ENCODE results near the gene LAX1.
"Not testable (repeated sequence)": the region's sequence is repeated elsewhere in the genome, so short reads cannot be mapped to it uniquely, and the experiment has no call there.

LAX1 gene

DNA sequence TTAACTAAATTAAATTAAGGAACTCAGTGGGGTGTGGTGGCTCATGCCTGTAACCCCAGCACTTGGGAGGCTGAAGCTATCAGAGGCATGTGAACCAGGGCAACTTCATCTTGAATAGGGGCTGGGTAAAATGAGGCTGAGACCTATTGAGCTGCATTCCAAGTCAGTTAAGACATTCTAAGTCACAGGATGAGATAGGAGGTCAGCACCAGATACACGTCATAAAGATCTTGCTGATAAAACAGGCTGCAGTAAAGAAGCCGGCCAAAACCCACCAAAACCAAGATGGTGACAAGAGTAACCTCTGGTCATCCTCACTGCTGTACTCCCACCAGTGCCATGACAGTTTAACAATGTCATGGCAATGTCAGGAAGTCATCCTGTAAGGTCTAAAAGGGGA, 6.2 kb upstream of the LAX1 start:
- H3K27me3 Mint-ChIP-seq, H3K36me3 Mint-ChIP-seq, H3K27ac Mint-ChIP-seq: not testable (repeated sequence)

DNA sequence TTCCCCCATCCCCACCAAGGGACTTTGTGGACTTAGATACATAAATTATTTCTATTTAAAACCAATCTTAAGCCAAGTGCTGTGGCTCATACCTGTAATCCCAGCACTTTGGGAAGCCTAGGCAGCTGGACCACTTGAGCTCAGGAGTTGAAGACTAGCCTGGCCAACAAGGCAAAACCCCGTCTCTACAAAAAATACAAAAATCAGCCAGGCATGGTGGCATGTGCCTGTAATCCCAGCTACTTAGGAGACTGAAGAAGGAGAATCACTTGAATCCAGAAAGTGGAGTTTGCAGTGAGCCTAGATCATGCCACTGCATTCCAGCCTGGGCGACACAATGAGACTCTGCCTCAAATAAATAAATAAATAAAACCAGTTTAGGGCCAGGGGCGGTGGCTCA, 4.5 kb upstream of the LAX1 start:
- no peaks in the 10 kb centered on the region for H3K27me3 Mint-ChIP-seq
- H3K9me3 Mint-ChIP-seq, result no peaks in the 10 kb centered on the region
- peaks cover 41% of the 10 kb centered on the region for H3K4me1 Mint-ChIP-seq
- H3K27ac Mint-ChIP-seq, result peak overlapping the region; percentile 46
- no peak overlapping the region for H3K4me3 Mint-ChIP-seq
- peaks cover 2% of the 10 kb centered on the region for H3K36me3 Mint-ChIP-seq

More for the DNA sequence above, 6.2 kb upstream of the LAX1 start:
- not testable (repeated sequence) for H3K9me3 Mint-ChIP-seq, H3K4me3 Mint-ChIP-seq
- H3K4me1 Mint-ChIP-seq, result peaks cover 38% of the 10 kb centered on the region

GRCh38 chr1:203761958-203762357, 3.0 kb upstream of the LAX1 start:
- H3K9me3 Mint-ChIP-seq, H3K36me3 Mint-ChIP-seq, H3K27me3 Mint-ChIP-seq, H3K4me3 Mint-ChIP-seq: not testable (repeated sequence)
- Mint-ChIP-seq H3K4me1 (peaks cover 36% of the 10 kb centered on the region), H3K27ac (peak overlapping the region; percentile 35)

DNA sequence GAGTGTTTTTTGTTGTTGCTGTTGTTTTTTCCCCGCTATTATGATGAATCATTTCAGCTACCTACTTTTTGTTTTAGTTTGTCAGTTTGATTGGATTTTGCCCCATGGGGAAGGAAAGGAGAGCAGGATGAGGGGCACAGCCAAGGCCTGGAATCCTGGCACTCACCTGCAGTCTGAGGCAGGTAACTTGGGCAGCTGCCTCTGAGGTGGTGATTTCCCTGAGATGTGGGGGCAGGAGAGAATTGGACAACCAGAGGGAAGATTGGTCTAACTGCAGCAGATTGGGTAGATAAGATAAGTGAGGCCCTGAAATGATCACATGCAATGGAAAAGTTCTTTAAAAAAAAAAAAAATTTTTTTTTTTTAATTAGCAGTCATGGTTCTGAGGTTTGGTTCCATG, 1.5 kb upstream of the LAX1 start:
- H3K27ac Mint-ChIP-seq, result peak overlapping the region; percentile 97
- H3K4me3 Mint-ChIP-seq, result peak overlapping the region; percentile 81
- H3K36me3 Mint-ChIP-seq, result peaks cover 5% of the 10 kb centered on the region
- peaks cover 45% of the 10 kb centered on the region for H3K4me1 Mint-ChIP-seq
- no peaks in the 10 kb centered on the region for H3K27me3 Mint-ChIP-seq
- no peaks in the 10 kb centered on the region for H3K9me3 Mint-ChIP-seq

DNA sequence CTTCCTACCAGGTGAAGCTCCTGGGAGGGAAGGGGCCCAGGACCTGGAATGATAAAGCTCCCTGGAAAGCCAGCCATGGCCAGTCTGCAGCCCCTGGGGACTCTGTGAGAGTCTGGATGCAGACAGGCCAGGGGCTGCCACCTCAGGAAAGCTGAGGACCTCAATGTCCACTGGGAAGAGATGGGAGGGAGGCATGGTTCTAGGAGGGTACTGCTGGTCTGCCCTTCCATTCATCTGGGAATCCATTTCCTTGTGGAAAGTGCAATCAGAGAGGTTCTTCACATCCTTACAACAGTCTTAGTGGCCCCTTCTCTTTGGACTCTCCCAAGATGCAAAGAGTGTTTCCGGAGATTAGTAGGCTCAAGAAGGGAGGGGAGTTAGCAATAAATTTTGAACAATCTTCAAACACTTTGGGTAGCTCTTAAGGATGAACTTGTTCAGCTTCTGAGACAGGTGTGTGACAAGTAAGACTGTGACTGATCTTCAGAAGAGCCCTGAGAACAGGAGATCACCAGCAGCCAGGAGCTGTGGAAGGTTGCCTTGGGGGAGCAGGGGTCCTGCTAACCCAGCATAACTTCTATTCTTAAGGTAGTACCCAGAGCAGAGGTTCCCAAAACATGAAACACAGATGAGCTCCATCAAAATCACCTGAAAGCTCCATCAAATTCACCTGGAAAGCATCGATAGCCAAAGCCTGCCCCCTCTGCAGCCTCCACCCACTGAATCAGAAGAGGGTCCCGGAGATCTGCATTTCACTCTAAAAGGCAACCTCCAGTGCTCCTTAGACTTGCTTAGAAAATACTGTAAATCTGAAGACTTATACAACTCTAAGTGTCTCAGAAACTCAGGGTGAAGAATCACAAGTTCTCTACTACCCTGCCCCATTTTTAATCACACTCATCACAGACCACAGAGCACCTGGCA, 616 bp upstream of the LAX1 start:
- H3K27ac Mint-ChIP-seq, result peak overlapping the region; percentile 98
- no peaks in the 10 kb centered on the region for H3K27me3 Mint-ChIP-seq
- no peaks in the 10 kb centered on the region for H3K9me3 Mint-ChIP-seq
- H3K4me3 Mint-ChIP-seq, result peak overlapping the region; percentile 90
- peaks cover 9% of the 10 kb centered on the region for H3K36me3 Mint-ChIP-seq
- H3K4me1 Mint-ChIP-seq, result peaks cover 54% of the 10 kb centered on the region

DNA sequence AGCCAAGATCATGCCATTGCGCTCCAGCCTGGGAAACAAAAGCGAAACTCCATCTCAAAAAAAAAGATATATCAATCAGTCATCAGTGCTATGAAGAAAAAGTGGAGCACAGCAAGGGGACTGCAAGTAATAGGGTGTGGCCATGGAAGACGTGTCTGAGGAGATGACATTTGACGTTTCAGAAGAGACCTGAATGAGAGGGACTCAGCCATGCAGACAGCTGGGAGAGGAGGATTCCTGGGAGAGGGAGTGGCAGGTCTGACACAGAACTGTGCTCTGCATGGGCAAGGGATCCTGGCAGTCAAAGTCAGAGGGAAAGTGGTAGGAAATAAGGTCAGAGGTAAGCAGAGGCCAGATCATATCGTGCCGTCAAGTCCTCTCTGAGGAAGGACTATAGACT, 3.3 kb downstream of the LAX1 start:
- Mint-ChIP-seq H3K4me3 (peak overlapping the region; percentile 68), H3K27ac (peak overlapping the region; percentile 84), H3K9me3 (no peaks in the 10 kb centered on the region), H3K27me3 (no peaks in the 10 kb centered on the region), H3K4me1 (peaks cover 52% of the 10 kb centered on the region), H3K36me3 (peaks cover 17% of the 10 kb centered on the region)

DNA sequence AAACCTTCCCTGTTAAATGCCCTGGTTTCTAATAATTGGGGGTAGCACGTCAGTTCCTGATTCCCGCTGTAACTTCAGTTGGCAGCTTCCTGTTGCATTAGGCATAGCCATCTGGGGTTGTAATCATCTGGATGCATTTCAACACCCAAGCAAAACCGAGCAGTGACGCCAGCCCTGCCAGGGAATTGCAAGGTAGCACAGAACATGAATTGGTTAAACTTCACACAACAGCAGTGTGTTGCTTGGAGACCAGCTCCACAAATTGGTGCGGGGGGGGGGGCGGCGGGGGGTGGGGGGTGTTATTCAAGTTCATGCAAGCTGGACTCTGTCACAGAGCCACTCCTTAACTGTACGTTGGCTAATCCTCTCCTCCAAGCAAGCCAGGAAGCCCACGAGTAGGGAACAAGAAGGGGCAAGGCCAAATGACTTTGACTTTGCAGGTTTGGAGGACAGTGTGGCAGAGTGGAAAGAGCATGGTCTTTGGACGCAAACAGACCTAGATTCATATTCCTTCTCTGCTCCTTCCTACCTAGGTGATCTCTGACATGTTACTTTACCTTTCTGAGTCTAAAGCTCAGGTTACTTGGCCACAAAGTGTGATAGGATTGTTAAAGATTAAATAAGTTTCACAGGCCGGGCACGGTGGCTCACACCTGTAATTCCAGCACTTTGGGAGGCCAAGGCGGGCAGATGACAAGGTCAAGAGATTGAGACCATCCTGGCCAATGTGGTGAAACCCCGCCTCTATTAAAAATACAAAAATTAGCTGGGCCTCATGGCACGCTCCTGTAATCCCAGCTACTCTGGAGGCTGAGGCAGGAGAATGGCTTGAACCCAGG, 4.7 kb downstream of the LAX1 start:
- peaks cover 22% of the 10 kb centered on the region for H3K36me3 Mint-ChIP-seq
- H3K4me3 Mint-ChIP-seq, result no peak overlapping the region
- no peaks in the 10 kb centered on the region for H3K9me3 Mint-ChIP-seq
- H3K27me3 Mint-ChIP-seq, result no peaks in the 10 kb centered on the region
- H3K27ac Mint-ChIP-seq, result peak overlapping the region; percentile 91
- peaks cover 41% of the 10 kb centered on the region for H3K4me1 Mint-ChIP-seq

- peak overlapping the region; percentile 12 for H3K27ac Mint-ChIP-seq
- H3K9me3 Mint-ChIP-seq, result no peaks in the 10 kb centered on the region
- no peak overlapping the region for H3K4me3 Mint-ChIP-seq
- H3K36me3 Mint-ChIP-seq, result peaks cover 29% of the 10 kb centered on the region
- no peaks in the 10 kb centered on the region for H3K27me3 Mint-ChIP-seq
- H3K4me1 Mint-ChIP-seq, result peaks cover 42% of the 10 kb centered on the region
Observed at GRCh38 chr1:203771901-203772301, 6.9 kb downstream of the LAX1 start.

DNA sequence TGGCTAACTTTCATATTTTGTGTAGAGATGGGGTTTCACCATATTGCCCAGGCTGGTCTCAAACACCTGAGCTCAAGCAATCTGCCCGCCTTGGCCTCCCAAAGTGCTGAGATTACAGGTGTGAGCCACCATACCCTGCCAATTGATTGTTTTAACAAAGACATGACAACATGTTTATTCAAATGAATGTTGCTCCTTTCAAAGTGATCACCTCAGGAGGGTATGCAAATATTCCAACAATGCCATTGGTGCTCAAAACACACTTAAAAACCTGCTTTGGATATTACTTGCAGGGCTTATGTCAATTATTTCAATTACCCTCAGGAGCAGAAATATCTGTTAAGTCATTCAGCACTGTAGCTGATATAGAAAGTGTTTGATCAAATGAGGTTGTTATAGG, 7.9 kb downstream of the LAX1 start:
- no peaks in the 10 kb centered on the region for H3K27me3 Mint-ChIP-seq
- peaks cover 48% of the 10 kb centered on the region for H3K4me1 Mint-ChIP-seq
- H3K27ac Mint-ChIP-seq, result no peak overlapping the region
- H3K4me3 Mint-ChIP-seq, result no peak overlapping the region
- peaks cover 29% of the 10 kb centered on the region for H3K36me3 Mint-ChIP-seq
- H3K9me3 Mint-ChIP-seq, result no peaks in the 10 kb centered on the region

- peaks cover 23% of the 10 kb centered on the region for H3K4me1 Mint-ChIP-seq
- H3K4me3 Mint-ChIP-seq, result no peak overlapping the region
- H3K36me3 Mint-ChIP-seq, result peaks cover 13% of the 10 kb centered on the region
- no peaks in the 10 kb centered on the region for H3K27me3 Mint-ChIP-seq
- no peak overlapping the region for H3K27ac Mint-ChIP-seq
- H3K9me3 Mint-ChIP-seq, result no peaks in the 10 kb centered on the region
Observed at GRCh38 chr1:203776636-203777035, 11.7 kb downstream of the LAX1 start.

- H3K36me3 Mint-ChIP-seq, result peaks cover 13% of the 10 kb centered on the region
- H3K9me3 Mint-ChIP-seq, result no peaks in the 10 kb centered on the region
- H3K4me3 Mint-ChIP-seq, result no peak overlapping the region
- peak overlapping the region; percentile 62 for H3K27ac Mint-ChIP-seq
- peaks cover 23% of the 10 kb centered on the region for H3K4me1 Mint-ChIP-seq
- H3K27me3 Mint-ChIP-seq, result no peaks in the 10 kb centered on the region
Observed at GRCh38 chr1:203777596-203777995, 12.6 kb downstream of the LAX1 start.

- no peak overlapping the region for H3K27ac Mint-ChIP-seq
- no peaks in the 10 kb centered on the region for H3K27me3 Mint-ChIP-seq
- H3K4me3 Mint-ChIP-seq, result no peak overlapping the region
- H3K4me1 Mint-ChIP-seq, result peaks cover 23% of the 10 kb centered on the region
- H3K36me3 Mint-ChIP-seq, result peaks cover 13% of the 10 kb centered on the region
- H3K9me3 Mint-ChIP-seq, result no peaks in the 10 kb centered on the region
Observed at GRCh38 chr1:203778146-203778545, 13.2 kb downstream of the LAX1 start.

- no peaks in the 10 kb centered on the region for H3K27me3 Mint-ChIP-seq
- no peak overlapping the region for H3K27ac Mint-ChIP-seq
- H3K4me3 Mint-ChIP-seq, result no peak overlapping the region
- H3K9me3 Mint-ChIP-seq, result no peaks in the 10 kb centered on the region
- H3K4me1 Mint-ChIP-seq, result peaks cover 23% of the 10 kb centered on the region
- peaks cover 11% of the 10 kb centered on the region for H3K36me3 Mint-ChIP-seq
Observed at GRCh38 chr1:203778789-203779188, 13.8 kb downstream of the LAX1 start.

DNA sequence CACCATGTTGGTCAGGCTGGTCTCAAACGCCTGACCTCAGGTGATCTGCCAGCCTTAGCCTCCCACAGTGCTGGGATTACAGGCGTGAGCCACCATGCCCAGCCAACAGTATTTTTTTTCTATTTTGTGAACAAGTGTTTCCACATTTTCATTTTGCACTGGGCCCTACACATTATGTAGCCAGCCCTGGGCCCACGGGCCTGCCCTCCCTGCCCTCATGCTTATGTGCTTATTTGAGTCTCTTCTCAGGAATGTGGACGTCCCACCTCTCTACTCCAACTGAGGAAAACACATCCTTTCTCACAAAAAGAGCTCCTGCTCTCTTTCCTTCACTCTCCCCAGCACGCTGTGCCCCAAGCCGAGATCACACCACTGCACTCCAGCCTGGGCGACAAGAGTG, 17.0 kb downstream of the LAX1 start:
- Mint-ChIP-seq H3K27me3 (no peaks in the 10 kb centered on the region), H3K36me3 (peaks cover 2% of the 10 kb centered on the region), H3K27ac (no peak overlapping the region), H3K4me3 (no peak overlapping the region), H3K4me1 (peaks cover 8% of the 10 kb centered on the region), H3K9me3 (no peaks in the 10 kb centered on the region)

GRCh38 chr1:203789966-203790365, 25.0 kb downstream of the LAX1 start:
- no peak overlapping the region for H3K4me3 Mint-ChIP-seq
- H3K4me1 Mint-ChIP-seq, result peaks cover 4% of the 10 kb centered on the region
- H3K27me3 Mint-ChIP-seq, result no peaks in the 10 kb centered on the region
- H3K36me3 Mint-ChIP-seq, result peaks cover 2% of the 10 kb centered on the region
- no peak overlapping the region for H3K27ac Mint-ChIP-seq
- H3K9me3 Mint-ChIP-seq, result no peaks in the 10 kb centered on the region

- no peaks in the 10 kb centered on the region for H3K9me3 Mint-ChIP-seq
- no peak overlapping the region for H3K27ac Mint-ChIP-seq
- H3K4me1 Mint-ChIP-seq, result peaks cover 9% of the 10 kb centered on the region
- H3K27me3 Mint-ChIP-seq, result no peaks in the 10 kb centered on the region
- H3K4me3 Mint-ChIP-seq, result no peak overlapping the region
- H3K36me3 Mint-ChIP-seq, result peaks cover 3% of the 10 kb centered on the region
Observed at GRCh38 chr1:203791498-203791897, 26.5 kb downstream of the LAX1 start.
